COLO668 (cell line): ENCODE data around the gene PRSS27.
A peak's percentile ranks its signal among the peaks of the same experiment; 100 is the strongest.

Source experiments
- DNase-seq: peaks from one replicate; lab custom pipeline; 2025; ENCODE audit not compliant: unreplicated experiment; lab: John Stamatoyannopoulos, UW

PRSS27 gene

DNA sequence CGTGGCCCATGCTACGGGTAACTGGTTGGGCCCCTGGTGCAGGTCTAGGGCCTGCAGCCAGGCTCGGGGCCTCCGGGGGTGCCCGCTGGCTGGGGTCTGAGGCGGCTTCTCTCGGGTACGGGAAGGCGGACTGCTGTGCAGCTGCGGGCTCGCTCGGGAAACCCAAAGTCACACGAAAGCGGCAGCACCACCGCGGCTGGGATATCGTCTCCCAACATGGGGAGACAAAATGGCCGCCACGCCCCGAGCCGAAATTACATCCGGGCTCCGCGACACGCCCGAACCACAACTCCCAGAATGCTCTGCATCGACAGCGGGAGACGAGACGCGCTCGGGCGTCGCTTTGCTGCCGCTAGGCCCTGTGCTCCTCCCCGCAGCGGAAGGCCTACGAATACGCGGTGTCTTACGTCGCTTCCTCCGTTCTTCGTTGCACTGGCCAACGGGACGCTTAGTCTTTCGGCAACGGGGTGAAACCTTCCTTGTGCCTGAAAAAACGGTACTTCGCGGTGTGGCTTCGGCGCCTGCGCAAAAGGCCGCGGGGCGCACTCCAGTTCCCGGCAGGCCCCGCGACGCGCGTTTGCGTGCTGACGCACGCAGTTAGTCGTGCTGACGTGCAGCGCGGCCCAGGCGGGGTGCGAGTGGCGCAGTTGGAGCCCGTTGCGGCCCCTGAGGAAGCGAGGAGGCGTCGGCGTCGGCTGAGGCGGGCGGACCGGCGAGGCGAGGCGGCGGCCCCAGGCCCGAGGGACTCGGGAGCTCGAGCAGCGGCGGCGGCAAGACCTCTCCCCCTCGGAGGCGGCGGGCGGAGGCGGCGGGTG, 32.2 kb upstream of the PRSS27 start, which contains the start of gene SRRM2:
Gene SRRM2 (plus strand): TSS at position 604 of the 815 bp plus-strand sequence. CDS start 3,727 bp downstream, outside the sequence.
- peak; percentile 97 for DNase-seq

DNA sequence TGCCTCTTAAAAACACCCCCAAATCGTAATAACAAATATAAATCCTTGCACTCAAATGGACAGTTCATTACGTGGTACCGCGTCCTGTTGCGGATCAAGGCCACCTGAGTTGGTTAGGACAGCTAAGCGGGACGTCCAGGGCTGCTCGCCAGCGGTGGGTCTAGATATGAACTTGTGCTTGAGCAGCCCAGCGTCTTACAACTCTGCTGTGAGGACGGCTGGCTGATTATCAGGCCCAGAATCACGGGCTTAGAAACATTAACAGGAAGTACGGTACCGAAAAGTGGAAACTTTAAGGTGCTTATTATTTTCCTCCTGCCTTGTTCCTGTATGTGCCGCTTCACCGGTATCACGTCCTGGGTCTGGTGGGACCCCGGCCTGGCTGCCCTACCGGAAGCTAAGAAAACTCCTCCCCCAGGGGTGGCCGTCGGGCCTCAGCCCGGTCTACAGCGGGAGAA, 31.6 kb upstream of the PRSS27 start:
- peak; percentile 86 for DNase-seq

GRCh38 chr16:2749936-2750335, 29.9 kb upstream of the PRSS27 start:
- no peak for DNase-seq

DNA sequence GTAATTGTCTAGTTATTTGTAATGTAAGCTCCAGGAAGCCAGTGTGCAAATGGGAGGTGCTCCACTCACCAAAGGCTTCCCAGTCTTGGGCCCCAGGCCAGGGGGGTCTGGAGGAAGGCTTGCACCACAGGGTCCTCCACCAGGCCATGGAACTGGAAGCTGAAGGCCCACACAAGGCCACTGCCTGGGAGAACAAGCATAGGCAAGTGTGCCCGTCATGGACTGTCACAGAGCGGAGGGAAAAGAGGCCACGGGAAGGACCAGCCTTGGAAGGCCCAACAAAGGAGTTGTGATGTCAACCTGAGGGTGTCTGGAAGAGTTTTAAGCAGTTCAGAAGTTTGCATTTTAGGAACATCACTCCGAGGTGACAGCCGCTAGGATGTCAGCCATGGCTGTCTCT, 29.5 kb upstream of the PRSS27 start:
- DNase-seq = no peak

DNA sequence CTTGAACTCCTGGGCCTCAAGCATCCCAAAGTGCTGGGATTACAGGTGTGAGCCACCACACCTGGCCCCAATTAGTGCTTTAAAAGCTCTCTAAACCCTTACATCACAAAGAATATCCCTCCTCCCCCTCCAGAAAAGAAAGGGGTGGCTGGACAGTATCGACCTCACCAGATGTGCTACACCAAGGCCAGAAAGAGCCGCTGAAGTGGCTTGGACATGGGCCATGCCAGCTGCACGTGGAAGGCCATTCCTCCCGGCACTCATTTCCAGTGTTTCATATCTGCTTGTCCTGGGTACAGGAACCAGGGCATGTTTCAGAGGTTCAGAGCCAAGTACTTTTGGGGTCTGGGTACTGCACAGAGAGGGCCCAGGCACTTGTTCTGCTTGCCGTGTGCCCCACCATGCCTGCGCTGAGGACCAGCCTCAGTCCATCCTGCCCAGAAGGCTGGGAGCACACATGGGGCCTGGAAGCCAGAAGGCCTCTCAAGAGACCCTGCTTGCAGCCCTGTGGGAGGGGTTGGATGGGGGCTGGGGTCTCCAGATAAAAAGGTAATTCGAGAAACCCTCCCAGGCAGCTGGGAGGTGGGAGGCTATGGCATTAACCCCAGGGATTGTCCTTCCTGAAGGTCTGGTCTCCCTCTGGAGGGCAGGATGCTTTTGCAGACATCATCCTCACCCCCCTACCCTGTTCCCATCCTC, 28.9 kb upstream of the PRSS27 start:
- peak; percentile 49 for DNase-seq

DNA sequence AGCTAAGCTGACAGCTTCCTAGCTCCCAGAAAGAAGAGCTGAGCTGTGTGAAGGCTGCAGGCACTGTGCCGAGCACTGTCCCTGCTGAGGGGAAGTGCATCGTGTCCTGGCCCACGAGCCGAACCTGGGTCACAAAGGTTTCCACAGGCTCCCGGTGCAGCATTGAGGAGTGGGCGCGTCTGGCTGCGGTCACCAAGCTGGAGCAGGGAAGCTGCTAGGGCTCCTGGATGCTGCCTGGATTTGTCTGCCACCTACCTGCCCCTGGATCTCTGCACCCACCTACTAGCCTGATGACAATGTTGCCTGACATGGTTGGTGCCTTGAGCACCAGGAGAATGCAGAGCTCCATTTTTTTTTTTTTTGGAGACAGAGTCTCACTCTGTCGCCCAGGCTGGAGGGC, 25.9 kb upstream of the PRSS27 start:
- DNase-seq = no peak

DNA sequence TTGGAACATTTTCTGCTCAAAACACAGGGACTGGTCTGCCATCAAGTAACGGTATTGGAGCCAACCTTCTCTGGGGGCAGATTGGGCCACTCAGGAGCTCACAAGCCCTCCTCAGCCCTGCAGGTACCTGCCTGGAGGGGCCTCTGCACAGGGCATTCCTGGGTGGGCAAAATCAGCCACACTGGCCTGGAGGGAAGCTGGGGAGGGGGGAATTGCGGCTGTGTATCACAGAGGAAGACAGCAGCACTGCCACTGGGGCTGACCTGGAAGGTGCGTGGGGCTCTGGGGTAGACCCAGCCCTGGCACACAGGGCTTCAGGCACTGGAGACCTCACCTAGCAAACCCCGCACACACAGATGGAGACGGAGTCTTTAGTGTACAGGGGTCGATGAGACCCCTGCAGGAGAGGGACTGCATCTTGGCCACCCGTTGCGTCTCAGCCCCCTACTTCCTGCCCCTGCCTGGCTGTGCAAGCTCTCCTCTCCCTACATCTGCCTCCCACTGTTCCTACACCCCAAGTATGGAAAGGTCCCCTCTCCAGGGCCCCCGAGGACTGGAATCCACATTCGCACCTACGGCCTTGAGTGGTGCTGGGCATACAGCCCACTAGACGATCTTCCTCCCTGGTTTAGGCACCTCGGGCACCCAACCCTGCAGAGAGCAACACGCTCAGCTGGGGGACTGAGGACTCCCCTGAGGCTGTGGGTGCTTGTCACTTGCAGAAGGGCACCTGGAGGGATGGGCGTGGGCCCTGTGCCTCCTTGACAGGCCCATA, 25.3 kb upstream of the PRSS27 start:
- DNase-seq = no peak

GRCh38 chr16:2744711-2745110, 24.7 kb upstream of the PRSS27 start:
- DNase-seq = no peak

DNA sequence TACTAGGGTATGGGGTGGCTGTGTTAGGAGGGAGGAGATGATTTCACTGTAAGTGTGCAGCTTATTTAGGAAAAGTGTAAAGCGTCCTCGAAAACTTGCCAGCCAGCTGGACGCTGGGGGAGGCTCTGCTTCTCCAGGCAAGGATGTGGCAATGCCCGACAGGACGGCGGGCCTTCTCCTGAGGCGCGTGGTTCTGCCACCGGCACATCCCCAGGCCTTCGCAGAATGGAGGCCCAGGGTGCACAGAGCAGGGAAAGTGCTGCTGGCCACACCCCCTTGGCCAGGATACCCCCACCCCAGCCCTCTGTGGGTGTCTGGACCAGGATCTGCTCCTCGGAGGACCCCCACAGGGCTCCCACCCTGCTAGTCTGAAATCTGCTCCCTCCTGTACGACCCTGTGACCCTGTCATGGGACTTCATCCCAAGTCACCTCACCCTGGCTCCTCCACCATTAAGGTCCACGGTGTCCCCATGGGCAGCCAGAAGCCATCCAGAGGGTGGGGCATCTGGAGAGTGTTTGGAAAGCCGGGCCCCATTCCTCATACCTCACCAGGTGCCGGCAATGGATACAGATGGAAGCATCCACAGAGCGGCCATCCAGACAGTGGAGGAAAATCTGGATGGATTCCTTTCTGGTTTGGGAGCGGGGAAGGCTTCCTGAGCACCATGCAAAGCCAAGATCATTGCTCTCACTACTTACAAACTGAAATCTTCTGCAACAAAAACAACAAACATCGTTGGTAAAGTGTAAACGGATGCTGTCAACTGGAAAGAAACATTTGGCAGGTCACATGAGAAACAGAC, 23.2 kb upstream of the PRSS27 start:
- no peak for DNase-seq

GRCh38 chr16:2742323-2743006, 22.4 kb upstream of the PRSS27 start:
- DNase-seq = no peak

- no peak for DNase-seq
These were observed 21.1 kb upstream of the PRSS27 start for GRCh38 chr16:2741168-2741567.

GRCh38 chr16:2740476-2740875, 20.5 kb upstream of the PRSS27 start:
- DNase-seq = no peak

- DNase-seq = no peak
These were observed 19.8 kb upstream of the PRSS27 start for GRCh38 chr16:2739625-2740430.

GRCh38 chr16:2738615-2739014, 18.6 kb upstream of the PRSS27 start:
- no peak for DNase-seq

- DNase-seq = no peak
These were observed 17.9 kb upstream of the PRSS27 start for GRCh38 chr16:2737895-2738418.

GRCh38 chr16:2737238-2737605, 17.2 kb upstream of the PRSS27 start:
- DNase-seq = no peak

GRCh38 chr16:2736476-2737237, 16.6 kb upstream of the PRSS27 start:
- no peak for DNase-seq

GRCh38 chr16:2734844-2735515, 15.0 kb upstream of the PRSS27 start:
- DNase-seq = no peak
